A549 (cell line): ENCODE results near the gene SLC40A1. TPM values are rescaled to one million over a fixed set of nuclear protein-coding genes. Genes with fewer than 3 reads are reported as not detected.

ENCODE experiments used
- ATAC-seq, 2 experiments: fragments of 200-7000 bp in 1 of 2; fragments of >200 bp in 1 of 2; cut with Nextera tagmentation in 1 of 2; cut with Tn5 transposase in 1 of 2; 3 replicates each; pipeline versions ENCODE4 v1.8.0 to v1.9.1; 2018 to 2020; ENCODE audit warnings: mild to moderate bottlenecking in 1 of 2, moderate library complexity in 1 of 2
- CTCF ChIA-PET: fragments of 300-600 bp; sonication (Branson Sonifier 250); formaldehyde crosslinking; extraction: SDS; loops from one replicate; lab custom pipeline; 2021; ENCODE audit warnings: antibody characterized with exemption, inconsistent platforms; lab: Yijun Ruan, JAX
- POLR2A ChIA-PET: fragments of 350-600 bp; formaldehyde crosslinking; extraction: SDS; loops from one replicate; lab custom pipeline; 2021; ENCODE audit warnings: antibody characterized with exemption, inconsistent platforms; lab: Yijun Ruan, JAX
- DNase-seq, 2 experiments: peaks; one replicate each; pipeline versions ENCODE4 v3.0.0 to v3.0.0-alpha.2; 2011 to 2016; ENCODE audit warnings: low read depth in 1 of 2, low spot score in 1 of 2
- FAIRE-seq: peaks from 2 replicates; lab custom pipeline; 2011; peaks lifted over from hg19 to GRCh38; lab: Jason Lieb, UNC
- H3K27ac ChIP-seq, 2 experiments: fragments of >200 bp; sonication (Bioruptor Twin); formaldehyde crosslinking; 3 replicates each; pipeline ENCODE4 v1.5.1; 2016 to 2017
- H3K4me1 ChIP-seq: fragments of >200 bp; sonication (Bioruptor Twin); formaldehyde crosslinking; 3 replicates; pipeline ENCODE4 v1.6.1; 2016
- H3K4me2 ChIP-seq: fragments of >200 bp; sonication (Bioruptor Twin); formaldehyde crosslinking; 3 replicates; pipeline ENCODE4 v1.6.1; 2016
- H3K4me3 ChIP-seq: fragments of >200 bp; sonication (Bioruptor Twin); formaldehyde crosslinking; 3 replicates; pipeline ENCODE4 v1.5.1; 2016
- H3K9me3 ChIP-seq: fragments of >200 bp; sonication (Bioruptor Twin); formaldehyde crosslinking; 3 replicates; pipeline ENCODE4 v1.6.1; 2016
- ATOH8 ChIP-seq: fragments of 250-450 bp; sonication (Bioruptor Pico); IDR thresholded peaks from 2 replicates; pipeline ENCODE4 v1.5.0; 2020; ENCODE audit warnings: low read depth, mild to moderate bottlenecking, moderate library complexity
- BHLHE40 ChIP-seq: IDR thresholded peaks from 2 replicates; pipeline ENCODE4 v1.6.1; 2012; ENCODE audit warnings: low read depth, low read length, inconsistent platforms
- CBX2 ChIP-seq: fragments of 200-600 bp; sonication (generic); IDR thresholded peaks from 2 replicates; pipeline ENCODE4 v1.6.1; 2016; ENCODE audit warnings: low read depth, mild to moderate bottlenecking, borderline replicate concordance
- E2F6 ChIP-seq: IDR thresholded peaks from 2 replicates; pipeline ENCODE4 v1.6.1; 2012; ENCODE audit warnings: low read depth, borderline replicate concordance
- EHF ChIP-seq: fragments of 250-450 bp; sonication (Bioruptor Pico); IDR thresholded peaks from 2 replicates; pipeline ENCODE4 v1.5.0; 2020; ENCODE audit warnings: mild to moderate bottlenecking
- FOXS1 ChIP-seq: fragments of 250-450 bp; sonication (Bioruptor Pico); IDR thresholded peaks from 2 replicates; pipeline ENCODE4 v1.5.0; 2020; ENCODE audit warnings: mild to moderate bottlenecking, moderate library complexity
- HOXA7 ChIP-seq: fragments of 250-450 bp; sonication (Bioruptor Pico); IDR thresholded peaks from 2 replicates; pipeline ENCODE4 v1.5.0; 2020; ENCODE audit warnings: mild to moderate bottlenecking, moderate library complexity
- HOXB13 ChIP-seq: fragments of 250-450 bp; sonication (Bioruptor Pico); IDR thresholded peaks from 2 replicates; pipeline ENCODE4 v1.5.0; 2020; ENCODE audit warnings: low read depth, mild to moderate bottlenecking, moderate library complexity
- JUN ChIP-seq, 2 experiments: fragments of >200 bp; sonication (Bioruptor Twin); formaldehyde crosslinking; IDR thresholded peaks; 2 replicates in 1 of 2; 3 replicates in 1 of 2; pipeline ENCODE4 v1.6.1; 2016 to 2017
- KDM1A ChIP-seq: fragments of 200-600 bp; sonication (generic); IDR thresholded peaks from 2 replicates; pipeline ENCODE4 v1.6.1; 2016; ENCODE audit warnings: low read depth, mild to moderate bottlenecking
- NPAS2 ChIP-seq: fragments of 250-450 bp; sonication (Bioruptor Pico); IDR thresholded peaks from 2 replicates; pipeline ENCODE4 v1.8.0; 2022; ENCODE audit warnings: mild to moderate bottlenecking, moderate library complexity, borderline replicate concordance
- POLR2A ChIP-seq: IDR thresholded peaks from 2 replicates; pipeline ENCODE4 v1.6.1; 2012; ENCODE audit warnings: mild to moderate bottlenecking, low read length
- POLR2AphosphoS2 ChIP-seq: conservative IDR thresholded peaks from 2 replicates; pipeline ENCODE4 v1.6.1; 2012; ENCODE audit warnings: low read length, improper control_type of control experiment, inconsistent platforms
- RCOR1 ChIP-seq: fragments of 150-350 bp; IDR thresholded peaks from 2 replicates; pipeline ENCODE4 v1.6.1; 2014; ENCODE audit warnings: antibody characterized with exemption, low read length, low read depth
- RFX5 ChIP-seq: fragments of 450-650 bp; IDR thresholded peaks from 2 replicates; pipeline ENCODE4 v1.7.1; 2014; ENCODE audit warnings: antibody characterized with exemption, mild to moderate bottlenecking, moderate library complexity
- ZC3H11A ChIP-seq: fragments of 450-650 bp; IDR thresholded peaks from 2 replicates; pipeline ENCODE4 v1.6.1; 2014; ENCODE audit warnings: antibody characterized with exemption, mild to moderate bottlenecking
- ZFP36 ChIP-seq: fragments of 450-650 bp; IDR thresholded peaks from 2 replicates; pipeline ENCODE4 v1.6.1; 2014; ENCODE audit warnings: borderline replicate concordance; ENCODE audit not compliant: partially characterized antibody
- WGBS: methylation state at CpG from one replicate; pipeline ENCODE4 v1.1.6; 2017; ENCODE audit errors: missing lambda C conversion rate; 5-methylcytosine and 5-hydroxymethylcytosine counted together
- polyA plus RNA-seq, 4 experiments: library from polyadenylated mRNA; depleted of rRNA in 3 of 4; stranded (reverse); fragments of >200 nt; fragmentation: RNase III in 1 of 4; extraction: RNeasy Plus Mini Kit Qiagen cat#74134 plus additional on column Dnase treatment in 1 of 4; gene quantifications; 2 replicates in 3 of 4; 3 replicates in 1 of 4; pipeline ENCODE4 v1.2.3, GENCODE V29; 2011 to 2017
- TF ChIP-seq, protein P1 (sequence below): fragments of 150-350 bp; IDR thresholded peaks from 2 replicates; pipeline ENCODE4 v1.6.1; 2014; ENCODE audit warnings: low read depth, mild to moderate bottlenecking, low read length
- TF ChIP-seq, protein P2 (sequence below): IDR thresholded peaks from 2 replicates; pipeline ENCODE4 v1.6.1; 2012
- TF ChIP-seq, protein P3 (sequence below): fragments of >200 bp; sonication (Bioruptor Twin); formaldehyde crosslinking; IDR thresholded peaks from 3 replicates; pipeline ENCODE4 v1.6.1; 2016

The SLC40A1 gene
- polyA plus RNA-seq, 2 of the 4 experiments (the other 2 are of a cell fraction), result 8.2 to 12.3 TPM

DNA sequence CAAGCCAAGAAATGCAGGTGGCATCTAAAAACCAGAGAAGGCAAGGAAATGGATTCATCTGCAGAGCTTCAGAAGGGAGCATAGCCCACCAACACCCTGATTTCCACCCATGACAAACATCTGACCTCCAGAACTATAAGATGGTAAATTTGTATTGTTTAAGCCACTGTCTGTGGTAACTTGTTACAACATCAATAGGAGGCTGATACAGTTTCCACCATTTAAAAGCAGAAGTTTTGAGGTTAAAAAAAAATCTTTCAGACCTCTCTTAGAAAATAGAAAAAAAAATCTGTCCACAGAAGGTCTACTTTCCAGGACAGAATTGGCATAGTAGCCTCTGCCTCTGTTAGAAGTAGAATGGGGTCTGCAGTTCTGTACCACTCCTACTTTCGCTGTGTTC lies 37.2 kb downstream of the SLC40A1 start:
- no peak for ATAC-seq
- DNase-seq, result no peak
- CTCF ChIA-PET, result interaction anchor here (1.7 kb wide), 2 partner anchors 9 to 12 kb away, joined by 5 read pairs; no protein-coding TSS in a partner anchor
- 0 out of 6 replicates have a peak overlapping the region, but pooled peaks of 1 of the 2 experiments have one; percentile 0 for H3K27ac ChIP-seq
- no peaks in the 10 kb centered on the region for H3K9me3 ChIP-seq
- H3K4me3 ChIP-seq, result no peak overlapping the region
- H3K4me1 ChIP-seq, result peaks cover 8% of the 10 kb centered on the region; the same call in 2 of the 3 replicates
- WGBS, result 95% methylated on average over 1 of the region's 1 CpG
- TF ChIP-seq NPAS2 (CRISPR knock-in tag), result no peak
- TF ChIP-seq KDM1A, result no peak
- TF ChIP-seq RCOR1, result no peak
- no peak for TF ChIP-seq ZC3H11A
- no peak for TF ChIP-seq HOXB13 (CRISPR knock-in tag)
- H3K4me2 ChIP-seq, result no peak overlapping the region
- no peak for FAIRE-seq
- POLR2A ChIA-PET, result no interaction called here

- ATAC-seq (no peak; a peak in 2 of 6 replicates), DNase-seq (no peak), FAIRE-seq (no peak)
- Histone ChIP-seq H3K4me3 (no peak overlapping the region), H3K4me2 (no peak overlapping the region), H3K27ac (peak overlapping the region in 1 of 2 experiments; percentile 31; a peak in 1 of 6 replicates), H3K4me1 (peaks cover 7% of the 10 kb centered on the region; the same call in 2 of the 3 replicates), H3K9me3 (no peaks in the 10 kb centered on the region)
- TF ChIP-seq CBX2, result no peak
- no peak for TF ChIP-seq HOXA7
- no peak for TF ChIP-seq ATOH8 (CRISPR knock-in tag)
- no peak for TF ChIP-seq HOXB13 (CRISPR knock-in tag)
- TF ChIP-seq FOXS1 (CRISPR knock-in tag), result no peak
- TF ChIP-seq ZC3H11A, result no peak
- TF ChIP-seq EHF (CRISPR knock-in tag), result no peak
- no peak for TF ChIP-seq POLR2A
- no peak for TF ChIP-seq RFX5
- no peak for TF ChIP-seq JUN (IDR thresholded peaks at IDR 0.05)
- TF ChIP-seq, protein P1, sequence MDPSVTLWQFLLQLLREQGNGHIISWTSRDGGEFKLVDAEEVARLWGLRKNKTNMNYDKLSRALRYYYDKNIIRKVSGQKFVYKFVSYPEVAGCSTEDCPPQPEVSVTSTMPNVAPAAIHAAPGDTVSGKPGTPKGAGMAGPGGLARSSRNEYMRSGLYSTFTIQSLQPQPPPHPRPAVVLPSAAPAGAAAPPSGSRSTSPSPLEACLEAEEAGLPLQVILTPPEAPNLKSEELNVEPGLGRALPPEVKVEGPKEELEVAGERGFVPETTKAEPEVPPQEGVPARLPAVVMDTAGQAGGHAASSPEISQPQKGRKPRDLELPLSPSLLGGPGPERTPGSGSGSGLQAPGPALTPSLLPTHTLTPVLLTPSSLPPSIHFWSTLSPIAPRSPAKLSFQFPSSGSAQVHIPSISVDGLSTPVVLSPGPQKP, result no peak
- TF ChIP-seq POLR2AphosphoS2, result no peak
- TF ChIP-seq E2F6, result no peak
- TF ChIP-seq, protein P2, sequence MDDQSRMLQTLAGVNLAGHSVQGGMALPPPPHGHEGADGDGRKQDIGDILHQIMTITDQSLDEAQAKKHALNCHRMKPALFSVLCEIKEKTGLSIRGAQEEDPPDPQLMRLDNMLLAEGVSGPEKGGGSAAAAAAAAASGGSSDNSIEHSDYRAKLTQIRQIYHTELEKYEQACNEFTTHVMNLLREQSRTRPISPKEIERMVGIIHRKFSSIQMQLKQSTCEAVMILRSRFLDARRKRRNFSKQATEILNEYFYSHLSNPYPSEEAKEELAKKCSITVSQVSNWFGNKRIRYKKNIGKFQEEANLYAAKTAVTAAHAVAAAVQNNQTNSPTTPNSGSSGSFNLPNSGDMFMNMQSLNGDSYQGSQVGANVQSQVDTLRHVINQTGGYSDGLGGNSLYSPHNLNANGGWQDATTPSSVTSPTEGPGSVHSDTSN, result no peak
- TF ChIP-seq, protein P3, sequence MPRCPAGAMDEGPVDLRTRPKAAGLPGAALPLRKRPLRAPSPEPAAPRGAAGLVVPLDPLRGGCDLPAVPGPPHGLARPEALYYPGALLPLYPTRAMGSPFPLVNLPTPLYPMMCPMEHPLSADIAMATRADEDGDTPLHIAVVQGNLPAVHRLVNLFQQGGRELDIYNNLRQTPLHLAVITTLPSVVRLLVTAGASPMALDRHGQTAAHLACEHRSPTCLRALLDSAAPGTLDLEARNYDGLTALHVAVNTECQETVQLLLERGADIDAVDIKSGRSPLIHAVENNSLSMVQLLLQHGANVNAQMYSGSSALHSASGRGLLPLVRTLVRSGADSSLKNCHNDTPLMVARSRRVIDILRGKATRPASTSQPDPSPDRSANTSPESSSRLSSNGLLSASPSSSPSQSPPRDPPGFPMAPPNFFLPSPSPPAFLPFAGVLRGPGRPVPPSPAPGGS, result no peak
- TF ChIP-seq BHLHE40, result no peak
- TF ChIP-seq ZFP36, result no peak
- ChIA-PET CTCF (interaction anchor here (1.7 kb wide), 1 partner anchor 11 kb away, joined by 5 read pairs; no protein-coding TSS in a partner anchor), POLR2A (no interaction called here)
- 78% methylated on average over 6 of the region's 6 CpGs for WGBS
Observed at GRCh38 chr2:189542145-189542882, 38.3 kb downstream of the SLC40A1 start.
